Prostate gland (tissue), 2 donors: ENCODE results near the gene ADGRL3.

Source experiments
- POLR2A ChIP-seq: fragments of 450-650 bp; IDR thresholded peaks from one replicate; pipeline ENCODE4 v1.6.1; 2016; ENCODE audit warnings: antibody characterized with exemption, mild to moderate bottlenecking
- POLR2AphosphoS5 ChIP-seq: sonication (generic); formaldehyde crosslinking; IDR thresholded peaks from one replicate; pipeline ENCODE4 v1.6.1; 2017; ENCODE audit warnings: antibody characterized with exemption
- TF ChIP-seq, protein P1 (sequence below), 4 experiments: fragments of 200-600 bp in 2 of 4; fragments of 450-650 bp in 2 of 4; sonication (generic) in 2 of 4; IDR thresholded peaks; 1 replicate in 3 of 4; 2 replicates in 1 of 4; pipeline ENCODE4 v1.5.1; 2016 to 2019; ENCODE audit warnings: antibody characterized with exemption in 4 of 4, mild to moderate bottlenecking in 2 of 4, moderate library complexity in 2 of 4

DNA sequence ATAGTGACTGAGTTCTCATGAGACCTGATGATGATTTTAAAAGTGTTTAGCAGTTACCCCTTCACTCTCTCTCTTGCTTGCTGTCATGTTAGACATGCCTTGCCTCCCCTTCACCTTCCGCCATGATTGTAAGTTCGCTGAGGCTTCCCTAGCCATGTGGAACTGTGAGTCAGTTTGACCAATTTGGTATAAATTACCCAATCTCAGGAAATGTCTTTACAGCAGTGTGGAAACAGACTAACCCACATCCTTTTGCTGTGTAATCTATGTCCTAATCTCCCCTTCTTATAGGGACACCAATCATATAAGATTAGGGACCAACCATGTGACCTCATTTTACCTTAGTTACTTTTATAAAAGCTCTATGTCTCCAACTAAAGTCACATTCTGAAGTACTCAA lies 677.8 kb downstream of the ADGRL3 start:
- TF ChIP-seq POLR2AphosphoS5 (no peak), POLR2A (no peak)
- TF ChIP-seq, protein P1, sequence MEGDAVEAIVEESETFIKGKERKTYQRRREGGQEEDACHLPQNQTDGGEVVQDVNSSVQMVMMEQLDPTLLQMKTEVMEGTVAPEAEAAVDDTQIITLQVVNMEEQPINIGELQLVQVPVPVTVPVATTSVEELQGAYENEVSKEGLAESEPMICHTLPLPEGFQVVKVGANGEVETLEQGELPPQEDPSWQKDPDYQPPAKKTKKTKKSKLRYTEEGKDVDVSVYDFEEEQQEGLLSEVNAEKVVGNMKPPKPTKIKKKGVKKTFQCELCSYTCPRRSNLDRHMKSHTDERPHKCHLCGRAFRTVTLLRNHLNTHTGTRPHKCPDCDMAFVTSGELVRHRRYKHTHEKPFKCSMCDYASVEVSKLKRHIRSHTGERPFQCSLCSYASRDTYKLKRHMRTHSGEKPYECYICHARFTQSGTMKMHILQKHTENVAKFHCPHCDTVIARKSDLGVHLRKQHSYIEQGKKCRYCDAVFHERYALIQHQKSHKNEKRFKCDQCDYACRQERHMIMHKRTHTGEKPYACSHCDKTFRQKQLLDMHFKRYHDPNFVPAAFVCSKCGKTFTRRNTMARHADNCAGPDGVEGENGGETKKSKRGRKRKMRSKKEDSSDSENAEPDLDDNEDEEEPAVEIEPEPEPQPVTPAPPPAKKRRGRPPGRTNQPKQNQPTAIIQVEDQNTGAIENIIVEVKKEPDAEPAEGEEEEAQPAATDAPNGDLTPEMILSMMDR (IDR thresholded peaks at IDR 0.05), result no peak
